K562 (cell line): ENCODE data around the gene RHBDF2. TPM values are rescaled to one million over a fixed set of nuclear protein-coding genes. Genes with fewer than 3 reads are reported as not detected.

Experiments used
- CREM ChIP-seq: IDR thresholded peaks from 2 replicates; pipeline ENCODE4 v1.6.1; 2014; ENCODE audit warnings: antibody characterized with exemption, low read depth
- MYNN ChIP-seq, 2 experiments: sonication (generic); formaldehyde crosslinking in 1 of 2; IDR thresholded peaks; 2 replicates each; pipeline versions ENCODE4 v1.5.0 to v1.6.1; 2016 to 2020; ENCODE audit warnings: antibody characterized with exemption in 1 of 2, missing genetic modification reagents in 1 of 2
- PHB2 ChIP-seq: fragments of 450-650 bp; IDR thresholded peaks from 2 replicates; pipeline ENCODE4 v1.6.1; 2017; ENCODE audit warnings: low read depth
- XRCC5 ChIP-seq: fragments of 200-400 bp; formaldehyde crosslinking; IDR thresholded peaks from 2 replicates; pipeline ENCODE4 v1.6.1; 2017; ENCODE audit warnings: low read depth, mild to moderate bottlenecking, low read length
- ZNF146 ChIP-seq: IDR thresholded peaks from one replicate; pipeline ENCODE4 v1.6.1; 2018; ENCODE audit warnings: missing compliant biosample characterization; ENCODE audit not compliant: unreplicated experiment
- ZNF184 ChIP-seq: sonication (generic); formaldehyde crosslinking; IDR thresholded peaks from 2 replicates; pipeline ENCODE4 v1.5.0; 2020; ENCODE audit warnings: missing genetic modification reagents
- ZNF77 ChIP-seq: fragments of 250-450 bp; sonication (Bioruptor Pico); IDR thresholded peaks from 2 replicates; pipeline ENCODE4 v1.5.0; 2020
- ZNF780A ChIP-seq: fragments of 250-450 bp; sonication (Bioruptor Pico); IDR thresholded peaks from 2 replicates; pipeline ENCODE4 v1.5.0; 2021; ENCODE audit warnings: mild to moderate bottlenecking
- polyA plus RNA-seq, 8 experiments: library from polyadenylated mRNA; depleted of rRNA in 4 of 8; stranded (reverse) in 5 of 8; unstranded in 3 of 8; fragments of >200 nt; fragmentation: Nextera tagmentation in 2 of 8; fragmentation: Illumina TruSeq in 1 of 8; extraction: Ambion mirVana in 2 of 8; extraction: Trizol in 1 of 8; gene quantifications; 2 replicates each; pipeline versions ENCODE4 v1.2.1 to v1.2.3, GENCODE V29; 2011 to 2014; ENCODE audit warnings: inconsistent platforms in 1 of 8, missing spikeins in 1 of 8
- total RNA-seq, 7 experiments: library from RNA; depleted of rRNA in 6 of 7; stranded (reverse); fragments of >200 nt in 6 of 7; fragmentation: Illumina TruSeq in 2 of 7; extraction: Trizol in 2 of 7; gene quantifications; 2 replicates each; pipeline versions ENCODE4 v1.2.1 to v1.2.3, GENCODE V29; 2011 to 2021; ENCODE audit warnings: low replicate concordance in 1 of 7
- TF ChIP-seq, protein P1 (sequence below): fragments of 250-450 bp; sonication (Bioruptor Pico); IDR thresholded peaks from 2 replicates; pipeline ENCODE4 v1.8.0; 2021; ENCODE audit warnings: mild to moderate bottlenecking, moderate library complexity
- TF ChIP-seq, protein P2 (sequence below): sonication (generic); formaldehyde crosslinking; IDR thresholded peaks from 2 replicates; pipeline ENCODE4 v1.8.0; 2023; ENCODE audit warnings: missing genetic modification reagents, mild to moderate bottlenecking, borderline replicate concordance
- TF ChIP-seq, protein P3 (sequence below), 2 experiments: fragments of 200-800 bp in 1 of 2; sonication (Bioruptor generic) in 1 of 2; sonication (generic) in 1 of 2; formaldehyde crosslinking in 1 of 2; IDR thresholded peaks in 1 of 2; conservative IDR thresholded peaks in 1 of 2; 2 replicates each; pipeline versions ENCODE4 v1.5.0 to v1.6.1; 2016 to 2020; ENCODE audit warnings: missing compliant biosample characterization in 1 of 2, missing genetic modification characterization in 1 of 2, missing genetic modification reagents in 1 of 2
- TF ChIP-seq, protein P4 (sequence below): fragments of 450-650 bp; IDR thresholded peaks from 2 replicates; pipeline ENCODE4 v1.6.1; 2018; ENCODE audit not compliant: partially characterized antibody
- TF ChIP-seq, protein P5 (sequence below), 2 experiments: fragments of 450-650 bp in 1 of 2; sonication (generic) in 1 of 2; formaldehyde crosslinking in 1 of 2; IDR thresholded peaks in 1 of 2; conservative IDR thresholded peaks in 1 of 2; 2 replicates each; pipeline versions ENCODE4 v1.6.1 to v1.8.1; 2016 to 2023; ENCODE audit warnings: mild to moderate bottlenecking in 2 of 2, moderate library complexity in 2 of 2, inconsistent platforms in 1 of 2, missing genetic modification reagents in 1 of 2

RHBDF2 gene
- total and polyA plus RNA-seq, 9 of the 15 experiments (the other 6 are each of a cell fraction or from before 2014, with no cell fraction given): 0.04 to 2.8 (median 1.1) TPM

DNA sequence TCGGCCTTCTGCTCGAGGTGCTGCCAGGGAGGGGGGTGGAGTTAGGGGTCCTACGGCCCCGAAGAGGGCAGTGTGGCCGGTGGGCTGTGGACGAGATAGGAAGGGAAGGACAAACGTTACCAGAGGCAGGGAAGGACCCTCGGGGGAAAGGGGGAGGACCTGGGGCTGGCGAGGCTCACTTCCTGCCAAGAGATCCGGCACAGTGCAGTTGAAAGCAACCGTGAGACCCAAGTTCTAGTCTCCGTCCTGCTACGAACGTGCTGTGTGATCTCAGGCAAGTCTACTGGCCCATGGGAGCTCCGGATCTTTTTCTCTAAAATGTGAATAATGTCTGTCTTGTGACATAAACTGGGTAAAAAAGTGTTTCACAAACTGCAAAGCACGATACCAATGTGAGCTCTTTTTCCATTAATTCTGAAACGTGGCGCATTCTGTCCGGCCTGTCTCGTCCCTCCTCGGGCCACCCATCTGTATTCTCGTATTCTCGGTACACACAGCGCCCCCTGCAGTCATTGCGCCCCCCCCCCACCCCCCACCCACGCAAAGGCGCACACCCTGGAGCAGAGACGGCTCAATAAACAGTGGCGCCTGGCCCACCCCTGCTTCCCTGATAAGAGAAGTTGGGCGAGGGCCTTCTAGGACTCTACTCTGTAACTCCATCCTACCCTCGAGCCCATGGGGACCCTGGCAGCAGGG, 27.5 kb upstream of the RHBDF2 start (continued):
- TF ChIP-seq, protein P1, sequence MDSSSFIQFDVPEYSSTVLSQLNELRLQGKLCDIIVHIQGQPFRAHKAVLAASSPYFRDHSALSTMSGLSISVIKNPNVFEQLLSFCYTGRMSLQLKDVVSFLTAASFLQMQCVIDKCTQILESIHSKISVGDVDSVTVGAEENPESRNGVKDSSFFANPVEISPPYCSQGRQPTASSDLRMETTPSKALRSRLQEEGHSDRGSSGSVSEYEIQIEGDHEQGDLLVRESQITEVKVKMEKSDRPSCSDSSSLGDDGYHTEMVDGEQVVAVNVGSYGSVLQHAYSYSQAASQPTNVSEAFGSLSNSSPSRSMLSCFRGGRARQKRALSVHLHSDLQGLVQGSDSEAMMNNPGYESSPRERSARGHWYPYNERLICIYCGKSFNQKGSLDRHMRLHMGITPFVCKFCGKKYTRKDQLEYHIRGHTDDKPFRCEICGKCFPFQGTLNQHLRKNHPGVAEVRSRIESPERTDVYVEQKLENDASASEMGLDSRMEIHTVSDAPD (CRISPR knock-in tag): no peak
- no peak for TF ChIP-seq ZNF780A (CRISPR knock-in tag)
- TF ChIP-seq, protein P2, sequence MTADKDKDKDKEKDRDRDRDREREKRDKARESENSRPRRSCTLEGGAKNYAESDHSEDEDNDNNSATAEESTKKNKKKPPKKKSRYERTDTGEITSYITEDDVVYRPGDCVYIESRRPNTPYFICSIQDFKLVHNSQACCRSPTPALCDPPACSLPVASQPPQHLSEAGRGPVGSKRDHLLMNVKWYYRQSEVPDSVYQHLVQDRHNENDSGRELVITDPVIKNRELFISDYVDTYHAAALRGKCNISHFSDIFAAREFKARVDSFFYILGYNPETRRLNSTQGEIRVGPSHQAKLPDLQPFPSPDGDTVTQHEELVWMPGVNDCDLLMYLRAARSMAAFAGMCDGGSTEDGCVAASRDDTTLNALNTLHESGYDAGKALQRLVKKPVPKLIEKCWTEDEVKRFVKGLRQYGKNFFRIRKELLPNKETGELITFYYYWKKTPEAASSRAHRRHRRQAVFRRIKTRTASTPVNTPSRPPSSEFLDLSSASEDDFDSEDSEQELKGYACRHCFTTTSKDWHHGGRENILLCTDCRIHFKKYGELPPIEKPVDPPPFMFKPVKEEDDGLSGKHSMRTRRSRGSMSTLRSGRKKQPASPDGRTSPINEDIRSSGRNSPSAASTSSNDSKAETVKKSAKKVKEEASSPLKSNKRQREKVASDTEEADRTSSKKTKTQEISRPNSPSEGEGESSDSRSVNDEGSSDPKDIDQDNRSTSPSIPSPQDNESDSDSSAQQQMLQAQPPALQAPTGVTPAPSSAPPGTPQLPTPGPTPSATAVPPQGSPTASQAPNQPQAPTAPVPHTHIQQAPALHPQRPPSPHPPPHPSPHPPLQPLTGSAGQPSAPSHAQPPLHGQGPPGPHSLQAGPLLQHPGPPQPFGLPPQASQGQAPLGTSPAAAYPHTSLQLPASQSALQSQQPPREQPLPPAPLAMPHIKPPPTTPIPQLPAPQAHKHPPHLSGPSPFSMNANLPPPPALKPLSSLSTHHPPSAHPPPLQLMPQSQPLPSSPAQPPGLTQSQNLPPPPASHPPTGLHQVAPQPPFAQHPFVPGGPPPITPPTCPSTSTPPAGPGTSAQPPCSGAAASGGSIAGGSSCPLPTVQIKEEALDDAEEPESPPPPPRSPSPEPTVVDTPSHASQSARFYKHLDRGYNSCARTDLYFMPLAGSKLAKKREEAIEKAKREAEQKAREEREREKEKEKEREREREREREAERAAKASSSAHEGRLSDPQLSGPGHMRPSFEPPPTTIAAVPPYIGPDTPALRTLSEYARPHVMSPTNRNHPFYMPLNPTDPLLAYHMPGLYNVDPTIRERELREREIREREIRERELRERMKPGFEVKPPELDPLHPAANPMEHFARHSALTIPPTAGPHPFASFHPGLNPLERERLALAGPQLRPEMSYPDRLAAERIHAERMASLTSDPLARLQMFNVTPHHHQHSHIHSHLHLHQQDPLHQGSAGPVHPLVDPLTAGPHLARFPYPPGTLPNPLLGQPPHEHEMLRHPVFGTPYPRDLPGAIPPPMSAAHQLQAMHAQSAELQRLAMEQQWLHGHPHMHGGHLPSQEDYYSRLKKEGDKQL (CRISPR knock-in tag): no peak
- peak; percentile 65 for TF ChIP-seq CREM
- TF ChIP-seq XRCC5: no peak
- no peak for TF ChIP-seq PHB2
- no peak for TF ChIP-seq ZNF146 (CRISPR knock-in tag)
- TF ChIP-seq ZNF77 (CRISPR knock-in tag): no peak
- TF ChIP-seq, protein P3, sequence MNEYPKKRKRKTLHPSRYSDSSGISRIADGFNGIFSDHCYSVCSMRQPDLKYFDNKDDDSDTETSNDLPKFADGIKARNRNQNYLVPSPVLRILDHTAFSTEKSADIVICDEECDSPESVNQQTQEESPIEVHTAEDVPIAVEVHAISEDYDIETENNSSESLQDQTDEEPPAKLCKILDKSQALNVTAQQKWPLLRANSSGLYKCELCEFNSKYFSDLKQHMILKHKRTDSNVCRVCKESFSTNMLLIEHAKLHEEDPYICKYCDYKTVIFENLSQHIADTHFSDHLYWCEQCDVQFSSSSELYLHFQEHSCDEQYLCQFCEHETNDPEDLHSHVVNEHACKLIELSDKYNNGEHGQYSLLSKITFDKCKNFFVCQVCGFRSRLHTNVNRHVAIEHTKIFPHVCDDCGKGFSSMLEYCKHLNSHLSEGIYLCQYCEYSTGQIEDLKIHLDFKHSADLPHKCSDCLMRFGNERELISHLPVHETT (CRISPR knock-in tag; conservative IDR thresholded peaks at IDR 0.05 in 1 of 2, IDR thresholded peaks at IDR 0.05 in 1 of 2): peak in 1 of 2 experiments; percentile 32; a peak in 1 of 4 replicates
- peak; percentile 42; the same call in 1 of the 2 replicates for TF ChIP-seq MYNN (IDR thresholded peaks at IDR 0.05)
- no peak for TF ChIP-seq MYNN (CRISPR knock-in tag; IDR thresholded peaks at IDR 0.05)
- no peak for TF ChIP-seq ZNF184
- TF ChIP-seq, protein P4, sequence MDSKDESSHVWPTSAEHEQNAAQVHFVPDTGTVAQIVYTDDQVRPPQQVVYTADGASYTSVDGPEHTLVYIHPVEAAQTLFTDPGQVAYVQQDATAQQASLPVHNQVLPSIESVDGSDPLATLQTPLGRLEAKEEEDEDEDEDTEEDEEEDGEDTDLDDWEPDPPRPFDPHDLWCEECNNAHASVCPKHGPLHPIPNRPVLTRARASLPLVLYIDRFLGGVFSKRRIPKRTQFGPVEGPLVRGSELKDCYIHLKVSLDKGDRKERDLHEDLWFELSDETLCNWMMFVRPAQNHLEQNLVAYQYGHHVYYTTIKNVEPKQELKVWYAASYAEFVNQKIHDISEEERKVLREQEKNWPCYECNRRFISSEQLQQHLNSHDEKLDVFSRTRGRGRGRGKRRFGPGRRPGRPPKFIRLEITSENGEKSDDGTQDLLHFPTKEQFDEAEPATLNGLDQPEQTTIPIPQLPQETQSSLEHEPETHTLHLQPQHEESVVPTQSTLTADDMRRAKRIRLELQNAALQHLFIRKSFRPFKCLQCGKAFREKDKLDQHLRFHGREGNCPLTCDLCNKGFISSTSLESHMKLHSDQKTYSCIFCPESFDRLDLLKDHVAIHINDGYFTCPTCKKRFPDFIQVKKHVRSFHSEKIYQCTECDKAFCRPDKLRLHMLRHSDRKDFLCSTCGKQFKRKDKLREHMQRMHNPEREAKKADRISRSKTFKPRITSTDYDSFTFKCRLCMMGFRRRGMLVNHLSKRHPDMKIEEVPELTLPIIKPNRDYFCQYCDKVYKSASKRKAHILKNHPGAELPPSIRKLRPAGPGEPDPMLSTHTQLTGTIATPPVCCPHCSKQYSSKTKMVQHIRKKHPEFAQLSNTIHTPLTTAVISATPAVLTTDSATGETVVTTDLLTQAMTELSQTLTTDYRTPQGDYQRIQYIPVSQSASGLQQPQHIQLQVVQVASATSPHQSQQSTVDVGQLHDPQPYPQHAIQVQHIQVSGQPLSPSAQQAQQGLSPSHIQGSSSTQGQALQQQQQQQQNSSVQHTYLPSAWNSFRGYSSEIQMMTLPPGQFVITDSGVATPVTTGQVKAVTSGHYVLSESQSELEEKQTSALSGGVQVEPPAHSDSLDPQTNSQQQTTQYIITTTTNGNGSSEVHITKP: no peak
- TF ChIP-seq, protein P5, sequence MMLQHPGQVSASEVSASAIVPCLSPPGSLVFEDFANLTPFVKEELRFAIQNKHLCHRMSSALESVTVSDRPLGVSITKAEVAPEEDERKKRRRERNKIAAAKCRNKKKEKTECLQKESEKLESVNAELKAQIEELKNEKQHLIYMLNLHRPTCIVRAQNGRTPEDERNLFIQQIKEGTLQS (IDR thresholded peaks at IDR 0.05): no peak
- TF ChIP-seq, protein P5 (CRISPR knock-in tag; conservative IDR thresholded peaks at IDR 0.05): no peak
